Loucy (cell line): ENCODE measurements around the gene CCL28.

ENCODE experiments used
- H2AFZ ChIP-seq: fragments of 200-600 bp; sonication (generic); 2 replicates; pipeline ENCODE4 v1.6.0; 2016; ENCODE audit warnings: antibody characterized with exemption, mild to moderate bottlenecking, low read length, moderate library complexity
- H3F3A ChIP-seq: fragments of 200-600 bp; 2 replicates; pipeline ENCODE4 v1.6.0; 2016; ENCODE audit warnings: antibody characterized with exemption, low read depth, mild to moderate bottlenecking
- H3K27me3 ChIP-seq: fragments of 200-600 bp; sonication (generic); 2 replicates; pipeline ENCODE4 v1.6.1; 2014; ENCODE audit warnings: low read length, mild to moderate bottlenecking; ENCODE audit not compliant: insufficient read depth, poor library complexity, severe bottlenecking
- H3K36me3 ChIP-seq: fragments of 200-600 bp; sonication (generic); 2 replicates; pipeline ENCODE4 v1.6.1; 2016; ENCODE audit warnings: low read length; ENCODE audit not compliant: insufficient read depth
- H3K4me1 ChIP-seq: fragments of 200-600 bp; sonication (generic); 2 replicates; pipeline ENCODE4 v1.5.1; 2014; ENCODE audit warnings: low read length, mild to moderate bottlenecking; ENCODE audit not compliant: insufficient read depth, poor library complexity, severe bottlenecking
- H3K4me2 ChIP-seq: fragments of 200-600 bp; sonication (generic); 2 replicates; pipeline ENCODE4 v1.6.0; 2014; ENCODE audit warnings: antibody characterized with exemption, low read length, low read depth, mild to moderate bottlenecking; ENCODE audit not compliant: poor library complexity, severe bottlenecking
- H3K4me3 ChIP-seq: fragments of 200-600 bp; sonication (generic); 2 replicates; pipeline ENCODE4 v1.5.1; 2014; ENCODE audit warnings: low read length, mild to moderate bottlenecking, mixed read lengths; ENCODE audit not compliant: poor library complexity, severe bottlenecking
- H3K79me2 ChIP-seq: fragments of 200-600 bp; sonication (generic); 2 replicates; pipeline ENCODE4 v1.6.1; 2014; ENCODE audit warnings: low read length; ENCODE audit not compliant: insufficient read depth
- H3K9ac ChIP-seq: fragments of 200-600 bp; sonication (generic); 2 replicates; pipeline ENCODE4 v1.6.0; 2014; ENCODE audit warnings: mild to moderate bottlenecking, low read depth, low read length, moderate library complexity; ENCODE audit not compliant: poor library complexity, severe bottlenecking
- H3K9me2 ChIP-seq: fragments of 200-600 bp; sonication (generic); replicated peaks from 2 replicates; pipeline ENCODE4 v1.6.1; 2016; ENCODE audit warnings: low read depth, low read length, mixed read lengths
- H3K9me3 ChIP-seq: fragments of 200-600 bp; sonication (generic); 2 replicates; pipeline ENCODE4 v1.6.1; 2014; ENCODE audit warnings: mild to moderate bottlenecking, antibody characterized with exemption, low read length, low read depth; ENCODE audit not compliant: insufficient read depth
- H4K20me1 ChIP-seq: fragments of 200-600 bp; sonication (generic); 2 replicates; pipeline ENCODE4 v1.6.0; 2014; ENCODE audit warnings: antibody characterized with exemption, low read length, mild to moderate bottlenecking; ENCODE audit not compliant: insufficient read depth, poor library complexity, severe bottlenecking
- CTCF ChIP-seq: fragments of 200-600 bp; sonication (generic); conservative IDR thresholded peaks from 2 replicates; pipeline ENCODE4 v1.5.1; 2014; ENCODE audit warnings: mild to moderate bottlenecking, antibody characterized with exemption, low read length
- EZH2phosphoT487 ChIP-seq: fragments of 200-600 bp; IDR thresholded peaks from 2 replicates; pipeline ENCODE4 v1.6.1; 2018; ENCODE audit warnings: antibody characterized with exemption, mild to moderate bottlenecking, moderate library complexity, borderline replicate concordance

Gene CCL28

GRCh38 chr5:43332401-43332800, 79.8 kb downstream of the CCL28 start:
- Histone ChIP-seq H3K4me2 (no peak overlapping the region), H3K9me2 (no peaks in the 10 kb centered on the region), H3K9me3 (no peaks in the 10 kb centered on the region), H2AFZ (no peak overlapping the region), H3K4me1 (no peaks in the 10 kb centered on the region), H3F3A (no peaks in the 10 kb centered on the region), H3K27me3 (no peaks in the 10 kb centered on the region), H3K4me3 (no peak overlapping the region), H3K36me3 (no peaks in the 10 kb centered on the region), H4K20me1 (no peaks in the 10 kb centered on the region), H3K79me2 (no peaks in the 10 kb centered on the region), H3K9ac (no peak overlapping the region)
- no peak for TF ChIP-seq CTCF
- TF ChIP-seq EZH2phosphoT487: no peak
